ENCODE data around the gene ZNF346.

ZNF346 gene

GRCh38 chr5:177130211-177131018 is 107.9 kb downstream of the ZNF346 start:
- H3K4me3 ChIP-seq (ENCODE audit: low read length) = no peak overlapping the region
- H3K9me3 ChIP-seq (ENCODE audit: low read length) = no peaks in the 10 kb centered on the region
- no peaks in the 10 kb centered on the region for H3K4me1 ChIP-seq (ENCODE audit: insufficient read depth, low read length)
- no peaks in the 10 kb centered on the region for H3K27me3 ChIP-seq (ENCODE audit: insufficient read depth, low read length)
- no peak overlapping the region for H2AFZ ChIP-seq (ENCODE audit: low read depth, low read length)
- H3K36me3 ChIP-seq (ENCODE audit: insufficient read depth, low read length) = no peaks in the 10 kb centered on the region

All from neuron (in vitro differentiated cells).